H1 (cell line): ENCODE measurements around the gene ZNF524. TPM values are rescaled to one million over a fixed set of nuclear protein-coding genes. Genes with fewer than 3 reads are reported as not detected.

Source experiments
- CTCF ChIA-PET: fragments of 300-600 bp; sonication (Branson Sonifier 250); formaldehyde crosslinking; loops from one replicate; lab custom pipeline; 2021; ENCODE audit not compliant: partially characterized antibody; lab: Charles Lee
- POLR2A ChIA-PET: fragments of 300-600 bp; sonication (Branson Sonifier 250); formaldehyde crosslinking; loops from one replicate; lab custom pipeline; 2021; ENCODE audit warnings: inconsistent platforms; ENCODE audit not compliant: partially characterized antibody; lab: Charles Lee
- DNase-seq, 2 experiments: peaks; one replicate each; pipeline versions ENCODE4 v3.0.0 to v3.0.0-alpha.2; 2010 to 2022; ENCODE audit warnings: low spot score in 2 of 2, low read depth in 1 of 2, mixed read lengths in 1 of 2
- FAIRE-seq: peaks from 2 replicates; lab custom pipeline; 2011; peaks lifted over from hg19 to GRCh38; lab: Jason Lieb, UNC
- H2AFZ ChIP-seq: 2 replicates; pipeline ENCODE4 v1.8.1; 2012; ENCODE audit warnings: low read length, inconsistent platforms
- H2AK5ac ChIP-seq: 2 replicates; pipeline ENCODE4 v1.6.1; 2013; ENCODE audit warnings: low read depth, low read length
- H2BK120ac ChIP-seq: replicated peaks from 2 replicates; pipeline ENCODE3; 2013; ENCODE audit warnings: low read depth, low read length, inconsistent platforms
- H2BK12ac ChIP-seq: 2 replicates; pipeline ENCODE4 v1.6.1; 2013; ENCODE audit warnings: low read depth, low read length
- H2BK15ac ChIP-seq: 2 replicates; pipeline ENCODE4 v1.6.1; 2013; ENCODE audit warnings: low read length
- H2BK20ac ChIP-seq: 2 replicates; pipeline ENCODE4 v1.6.1; 2013; ENCODE audit warnings: low read length
- H2BK5ac ChIP-seq: 2 replicates; pipeline ENCODE4 v1.6.1; 2013; ENCODE audit warnings: low read depth, low read length
- H3K14ac ChIP-seq: 2 replicates; pipeline ENCODE4 v1.6.1; 2013; ENCODE audit warnings: inconsistent platforms; ENCODE audit not compliant: insufficient read length
- H3K18ac ChIP-seq: 2 replicates; pipeline ENCODE4 v1.6.1; 2013; ENCODE audit warnings: low read length; ENCODE audit errors: extremely low read depth
- H3K23ac ChIP-seq: 2 replicates; pipeline ENCODE4 v1.6.1; 2013; ENCODE audit warnings: inconsistent platforms; ENCODE audit not compliant: insufficient read length
- H3K23me2 ChIP-seq: 2 replicates; pipeline ENCODE4 v1.6.1; 2013; ENCODE audit warnings: low read depth, low read length
- H3K27ac ChIP-seq: 2 replicates; pipeline ENCODE4 v1.6.1; 2011; ENCODE audit warnings: low read depth, low read length, inconsistent platforms
- H3K27me3 ChIP-seq, 4 experiments: replicated peaks in 1 of 4; 1 replicate in 1 of 4; 2 replicates in 3 of 4; pipeline versions ENCODE4 v1.6.1 to v1.8.1; 2011 to 2013; ENCODE audit warnings: low read length in 3 of 4, mild to moderate bottlenecking in 3 of 4, inconsistent platforms in 2 of 4, mixed read lengths in 2 of 4, moderate library complexity in 1 of 4; ENCODE audit not compliant: control insufficient read depth in 3 of 4, insufficient read depth in 3 of 4; ENCODE audit errors: extremely low read depth in 1 of 4
- H3K36me3 ChIP-seq, 4 experiments: 2 replicates each; pipeline versions ENCODE4 v1.6.1 to v1.8.1; 2011 to 2013; ENCODE audit warnings: mild to moderate bottlenecking in 4 of 4, low read length in 3 of 4, moderate library complexity in 2 of 4, control low read depth in 1 of 4, inconsistent platforms in 1 of 4; ENCODE audit not compliant: insufficient read depth in 4 of 4, control insufficient read depth in 2 of 4
- H3K4ac ChIP-seq: replicated peaks from 2 replicates; pipeline ENCODE3; 2013; ENCODE audit warnings: low read length, low read depth, mixed read lengths, inconsistent platforms; ENCODE audit not compliant: insufficient read length
- H3K4me1 ChIP-seq, 4 experiments: replicated peaks in 1 of 4; 1 replicate in 1 of 4; 2 replicates in 3 of 4; pipeline versions ENCODE4 v1.6.1 to v1.8.1; 2011 to 2013; ENCODE audit warnings: low read length in 3 of 4, inconsistent platforms in 2 of 4, mixed read lengths in 1 of 4; ENCODE audit not compliant: insufficient read depth in 4 of 4, control insufficient read depth in 3 of 4
- H3K4me2 ChIP-seq, 2 experiments: 2 replicates each; pipeline versions ENCODE4 v1.6.1 to v1.8.1; 2011 to 2013; ENCODE audit warnings: low read depth in 2 of 2, low read length in 2 of 2, control low read depth in 1 of 2, inconsistent platforms in 1 of 2, mild to moderate bottlenecking in 1 of 2; ENCODE audit not compliant: insufficient read depth in 1 of 2
- H3K4me3 ChIP-seq, 4 experiments: fragments of 200-600, 300-600 bp in 1 of 4; sonication (generic), shearing (Covaris generic), sonication (Bioruptor Twin) in 1 of 4; 2 replicates each; pipeline versions ENCODE4 v1.5.1 to v1.8.1; 2011 to 2016; ENCODE audit warnings: low read length in 4 of 4, low read depth in 3 of 4, control low read depth in 2 of 4, inconsistent platforms in 2 of 4, mild to moderate bottlenecking in 2 of 4, mixed read lengths in 1 of 4, moderate library complexity in 1 of 4; ENCODE audit not compliant: insufficient read depth in 2 of 4; ENCODE audit errors: extremely low read depth in 1 of 4
- H3K56ac ChIP-seq: replicated peaks from 2 replicates; pipeline ENCODE3; 2013; ENCODE audit warnings: low read depth, mild to moderate bottlenecking, mixed read lengths, low read length, inconsistent platforms; ENCODE audit not compliant: insufficient read length
- H3K79me1 ChIP-seq: 2 replicates; pipeline ENCODE4 v1.6.1; 2013; ENCODE audit warnings: low read depth, low read length, control low read depth
- H3K79me2 ChIP-seq, 2 experiments: 2 replicates each; pipeline versions ENCODE4 v1.6.1 to v1.8.1; 2012 to 2013; ENCODE audit warnings: low read length in 2 of 2, mild to moderate bottlenecking in 2 of 2, inconsistent platforms in 1 of 2; ENCODE audit not compliant: insufficient read depth in 2 of 2, control insufficient read depth in 1 of 2
- H3K9ac ChIP-seq, 4 experiments: replicated peaks in 1 of 4; 1 replicate in 1 of 4; 2 replicates in 3 of 4; pipeline versions ENCODE4 v1.6.1 to v1.8.1; 2011 to 2013; ENCODE audit warnings: low read depth in 3 of 4, low read length in 3 of 4, control low read depth in 2 of 4, mild to moderate bottlenecking in 2 of 4, moderate library complexity in 2 of 4, inconsistent platforms in 1 of 4; ENCODE audit errors: extremely low read depth in 1 of 4
- H3K9me3 ChIP-seq, 2 experiments: 2 replicates each; pipeline versions ENCODE4 v1.6.1 to v1.8.1; 2012 to 2013; ENCODE audit warnings: mild to moderate bottlenecking in 2 of 2, moderate library complexity in 2 of 2, control low read depth in 1 of 2, inconsistent platforms in 1 of 2, low read depth in 1 of 2, low read length in 1 of 2, mixed read lengths in 1 of 2; ENCODE audit not compliant: insufficient read depth in 2 of 2
- H4K20me1 ChIP-seq, 2 experiments: replicated peaks in 1 of 2; 2 replicates each; pipeline versions ENCODE3 to v1.8.1; 2011 to 2013; ENCODE audit warnings: inconsistent platforms in 2 of 2, low read length in 2 of 2, mild to moderate bottlenecking in 1 of 2; ENCODE audit not compliant: insufficient read depth in 2 of 2, control insufficient read depth in 1 of 2
- H4K5ac ChIP-seq: 2 replicates; pipeline ENCODE4 v1.6.1; 2013; ENCODE audit warnings: low read length, low read depth, mixed read lengths, inconsistent platforms; ENCODE audit not compliant: insufficient read length
- H4K8ac ChIP-seq: 2 replicates; pipeline ENCODE4 v1.8.0; 2013; ENCODE audit warnings: mild to moderate bottlenecking, moderate library complexity, low read length, inconsistent platforms; ENCODE audit not compliant: insufficient read depth; ENCODE audit errors: extremely low read depth
- H4K91ac ChIP-seq: replicated peaks from 2 replicates; pipeline ENCODE3; 2013; ENCODE audit warnings: low read length, mixed read lengths, inconsistent platforms; ENCODE audit not compliant: insufficient read length
- GABPA ChIP-seq: IDR thresholded peaks from 2 replicates; pipeline ENCODE4 v1.6.1; 2011; ENCODE audit warnings: mild to moderate bottlenecking, low read length, moderate library complexity, borderline replicate concordance; ENCODE audit not compliant: insufficient read depth
- POLR2AphosphoS5 ChIP-seq: IDR thresholded peaks from 2 replicates; pipeline ENCODE4 v1.6.1; 2011; ENCODE audit warnings: low read depth, low read length
- WGBS, 2 experiments: shearing (Covaris generic) in 1 of 2; methylation state at CpG; one replicate each; pipeline versions ENCODE4 v1.1.6 to v1.1.7; 2013 to 2015; ENCODE audit warnings: low lambda C conversion rate in 2 of 2, mixed read lengths in 2 of 2, inconsistent platforms in 1 of 2, low coverage in 1 of 2, missing lambda C conversion rate in 1 of 2; ENCODE audit not compliant: insufficient replicate concordance in 2 of 2, insufficient coverage in 1 of 2, insufficient read length in 1 of 2; ENCODE audit errors: extremely low coverage in 1 of 2, missing lambda C conversion rate in 1 of 2; 5-methylcytosine and 5-hydroxymethylcytosine counted together
- polyA plus RNA-seq, 7 experiments: library from polyadenylated mRNA; depleted of rRNA in 3 of 7; stranded (reverse) in 5 of 7; unstranded in 2 of 7; fragments of >200 nt in 5 of 7; fragments of 200-250 nt in 2 of 7; gene quantifications; 1 replicate in 5 of 7; 2 replicates in 1 of 7; 4 replicates in 1 of 7; pipeline versions ENCODE4 v1.2.1 to v1.2.3, GENCODE V29; 2011 to 2013; ENCODE audit warnings: missing spikeins in 2 of 7, mixed read lengths in 2 of 7
- total RNA-seq: library from RNA; stranded (reverse); fragmentation: NEBNext Ultra II Directional; extraction: Animal tissue kit (Norgen Biotek cat#: 25700); gene quantifications from 2 replicates; pipeline ENCODE4 v1.2.1, GENCODE V29; 2021

ZNF524 gene
- total and polyA plus RNA-seq, 2 of the 8 experiments (the other 6 are each of a cell fraction or from before 2014, with no cell fraction given) = 4.4 to 4.7 TPM

DNA sequence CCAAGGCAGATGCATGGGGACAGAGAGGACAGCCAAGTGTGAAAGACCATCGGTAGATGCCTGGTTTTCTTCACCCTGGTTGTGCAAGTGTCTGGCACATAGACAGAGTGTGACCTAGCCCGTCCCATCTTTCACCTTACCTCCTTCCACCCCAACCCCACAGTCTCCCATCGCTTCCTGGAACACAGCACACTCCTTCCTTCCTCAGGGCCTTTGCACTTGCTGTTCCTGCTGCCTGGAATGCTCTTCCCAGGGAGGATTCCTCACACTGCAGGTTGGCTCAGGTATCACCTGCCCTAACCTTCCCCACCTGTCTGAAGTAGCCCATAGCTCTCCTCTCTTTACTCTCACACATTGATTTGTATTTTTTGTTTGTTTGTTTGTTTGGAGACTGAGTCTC is 3.8 kb upstream of the ZNF524 start:
- Histone ChIP-seq H3K9ac (no peak overlapping the region), H3K14ac (no peak overlapping the region), H3K9me3 (no peaks in the 10 kb centered on the region), H4K5ac (no peak overlapping the region), H3K36me3 (peaks cover 0 to 10% (median 8%) of the 10 kb centered on the region in 4 experiments; a peak in 3 of 8 replicates), H3K4me3 (no peak overlapping the region), H2BK5ac (no peak overlapping the region), H3K4ac (no peak overlapping the region), H3K79me2 (peaks cover 0 to 3% of the 10 kb centered on the region in 2 experiments; a peak in 2 of 4 replicates), H3K18ac (no peak overlapping the region), H4K91ac (no peak overlapping the region), H3K79me1 (peaks cover 3% of the 10 kb centered on the region), H3K4me1 (peaks cover 0 to 9% (median 6%) of the 10 kb centered on the region in 4 experiments; a peak in 4 of 7 replicates), H2BK12ac (no peak overlapping the region), H4K8ac (no peak overlapping the region), H3K27ac (no peak overlapping the region), H3K23ac (no peak overlapping the region), H4K20me1 (peaks cover 0 to 2% of the 10 kb centered on the region in 2 experiments), H3K56ac (no peak overlapping the region), H2BK120ac (no peak overlapping the region), H2AK5ac (no peak overlapping the region), H3K23me2 (peaks cover 10% of the 10 kb centered on the region; the same call in 1 of the 2 replicates)
- 70% methylated on average over 3 of the region's 3 CpGs; no CpG with 5 or more reads in 1 of the 2 experiments for WGBS, 2 experiments
- no peak for DNase-seq
- no peak for FAIRE-seq
- POLR2A ChIA-PET = interaction anchor here (0.7 to 3.7 kb wide), 4 partner anchors 8 to 44 kb away, joined by 3 to 27 read pairs (median 4); partner anchors contain the start of gene ZNF579
- no peak for TF ChIP-seq GABPA
- no peak for TF ChIP-seq POLR2AphosphoS5
- TF ChIP-seq, all 59 proteins: peak for 0
- H2AFZ ChIP-seq = no peak overlapping the region
- CTCF ChIA-PET = interaction anchor here (1.0 to 2.6 kb wide), 2 partner anchors 10 to 35 kb away, joined by 3 to 10 read pairs; partner anchors contain the start of gene ZNF865
- no peak overlapping the region for H3K4me2 ChIP-seq
- no peak overlapping the region for H2BK15ac ChIP-seq
- H2BK20ac ChIP-seq = no peak overlapping the region
- H3K27me3 ChIP-seq = peaks cover 0 to 2% (median 0%) of the 10 kb centered on the region in 4 experiments; a peak in 1 of 7 replicates
